PC-3 (cell line): ENCODE results near the gene ITCH.

Experiments used
- EZH2 ChIP-seq: fragments of 300-600 bp; sonication (generic); IDR thresholded peaks from one replicate; pipeline ENCODE4 v1.6.1; 2017; ENCODE audit warnings: antibody characterized with exemption, mild to moderate bottlenecking, low read length; ENCODE audit not compliant: unreplicated experiment
- EZH2phosphoT487 ChIP-seq: fragments of 300-600 bp; sonication (generic); IDR thresholded peaks from 2 replicates; pipeline ENCODE4 v1.6.1; 2018; ENCODE audit warnings: mild to moderate bottlenecking, antibody characterized with exemption, low read length, borderline replicate concordance
- TF ChIP-seq, protein P1 (sequence below): fragments of 300-600 bp; sonication (generic); conservative IDR thresholded peaks from 2 replicates; pipeline ENCODE4 v1.5.1; 2017; ENCODE audit warnings: antibody characterized with exemption, low read depth, mild to moderate bottlenecking, low read length

DNA sequence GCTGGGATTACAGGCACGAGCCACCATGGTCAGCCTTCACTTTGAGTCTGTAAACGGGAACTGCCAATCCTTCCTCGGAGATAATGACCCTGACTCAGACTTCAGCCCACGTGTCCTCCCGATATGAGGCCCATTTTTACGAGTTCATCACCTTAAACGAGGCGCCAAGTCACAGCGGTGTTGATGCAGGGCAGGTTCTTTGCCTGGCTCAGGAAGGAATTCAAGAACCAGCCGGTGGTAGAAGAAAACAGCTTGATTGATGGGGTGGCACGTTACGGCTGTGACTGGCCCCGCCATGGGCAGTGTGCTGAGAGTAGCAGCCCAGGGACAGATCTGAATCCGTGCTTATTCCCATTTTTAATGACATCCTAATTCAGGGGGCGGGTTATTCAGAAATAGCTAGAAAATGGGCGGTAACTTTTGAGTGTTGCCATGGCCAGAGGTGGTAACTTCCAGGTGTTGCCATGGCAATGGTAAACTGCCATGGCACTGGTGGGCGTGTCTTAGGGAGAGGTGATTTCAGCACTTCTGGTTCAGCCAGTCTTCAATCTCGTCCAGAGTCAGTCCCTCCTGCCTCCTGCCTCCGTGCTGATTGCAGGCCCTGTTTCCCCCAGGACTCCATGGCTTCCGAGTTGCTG lies 186.3 kb downstream of the ITCH start:
- TF ChIP-seq EZH2 (no peak), EZH2phosphoT487 (no peak)
- TF ChIP-seq, protein P1, sequence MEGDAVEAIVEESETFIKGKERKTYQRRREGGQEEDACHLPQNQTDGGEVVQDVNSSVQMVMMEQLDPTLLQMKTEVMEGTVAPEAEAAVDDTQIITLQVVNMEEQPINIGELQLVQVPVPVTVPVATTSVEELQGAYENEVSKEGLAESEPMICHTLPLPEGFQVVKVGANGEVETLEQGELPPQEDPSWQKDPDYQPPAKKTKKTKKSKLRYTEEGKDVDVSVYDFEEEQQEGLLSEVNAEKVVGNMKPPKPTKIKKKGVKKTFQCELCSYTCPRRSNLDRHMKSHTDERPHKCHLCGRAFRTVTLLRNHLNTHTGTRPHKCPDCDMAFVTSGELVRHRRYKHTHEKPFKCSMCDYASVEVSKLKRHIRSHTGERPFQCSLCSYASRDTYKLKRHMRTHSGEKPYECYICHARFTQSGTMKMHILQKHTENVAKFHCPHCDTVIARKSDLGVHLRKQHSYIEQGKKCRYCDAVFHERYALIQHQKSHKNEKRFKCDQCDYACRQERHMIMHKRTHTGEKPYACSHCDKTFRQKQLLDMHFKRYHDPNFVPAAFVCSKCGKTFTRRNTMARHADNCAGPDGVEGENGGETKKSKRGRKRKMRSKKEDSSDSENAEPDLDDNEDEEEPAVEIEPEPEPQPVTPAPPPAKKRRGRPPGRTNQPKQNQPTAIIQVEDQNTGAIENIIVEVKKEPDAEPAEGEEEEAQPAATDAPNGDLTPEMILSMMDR: no peak
